Stimulated activated CD4-positive, alpha-beta T cell treated with anti-CD3 and anti-CD28 coated beads, TNF-alpha, amount 100 ng/mL, for 4 hours (primary cell): Measurements from ENCODE around the gene SASH1.
"Not testable (repeated sequence)": the region's sequence is repeated elsewhere in the genome, so short reads cannot be mapped to it uniquely, and the experiment has no call there.

Experiments
- DNase-seq, 3 experiments: peaks; one replicate each; pipeline ENCODE4 v3.0.0-alpha.2; 2020; ENCODE audit warnings: low read depth in 3 of 3

SASH1 gene

DNA sequence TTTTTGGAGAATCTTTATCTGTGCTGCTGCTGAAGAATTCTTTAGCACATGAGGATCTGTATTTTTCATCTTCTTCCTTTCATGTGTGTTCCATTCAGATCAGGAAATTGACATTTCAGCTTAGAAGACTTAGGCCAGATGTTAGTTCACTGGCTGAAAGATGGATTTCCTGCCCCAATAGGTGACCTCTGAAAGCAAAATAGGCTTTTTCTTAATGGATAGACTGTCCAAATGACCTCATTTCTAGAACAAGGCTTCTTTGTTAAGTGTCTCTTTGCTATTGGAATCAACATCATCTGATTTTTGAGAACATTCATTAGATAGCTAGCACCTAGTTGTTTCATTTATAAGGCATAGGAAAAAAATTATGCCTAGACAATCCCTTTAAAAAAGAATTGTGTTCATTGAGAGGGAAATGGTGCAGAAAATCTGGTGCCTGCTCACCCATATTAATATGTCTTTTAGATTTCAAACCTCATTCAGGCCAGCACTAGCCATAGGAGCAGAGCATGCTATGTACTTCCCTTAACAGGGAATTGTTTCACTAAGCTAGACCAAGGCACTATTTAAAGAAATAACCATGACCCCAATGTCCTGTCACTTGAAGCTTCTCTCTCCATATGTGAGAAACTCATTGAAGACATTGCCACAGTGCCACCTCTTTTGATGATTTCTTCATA is 13.6 kb upstream of the SASH1 start:
- no peak for DNase-seq

- DNase-seq: no peak
Observed at GRCh38 chr6:148329596-148330381, 12.8 kb upstream of the SASH1 start.

GRCh38 chr6:148332088-148332487 is 10.6 kb upstream of the SASH1 start:
- DNase-seq: no peak

GRCh38 chr6:148336901-148337300 is 5.7 kb upstream of the SASH1 start:
- DNase-seq: no peak

DNA sequence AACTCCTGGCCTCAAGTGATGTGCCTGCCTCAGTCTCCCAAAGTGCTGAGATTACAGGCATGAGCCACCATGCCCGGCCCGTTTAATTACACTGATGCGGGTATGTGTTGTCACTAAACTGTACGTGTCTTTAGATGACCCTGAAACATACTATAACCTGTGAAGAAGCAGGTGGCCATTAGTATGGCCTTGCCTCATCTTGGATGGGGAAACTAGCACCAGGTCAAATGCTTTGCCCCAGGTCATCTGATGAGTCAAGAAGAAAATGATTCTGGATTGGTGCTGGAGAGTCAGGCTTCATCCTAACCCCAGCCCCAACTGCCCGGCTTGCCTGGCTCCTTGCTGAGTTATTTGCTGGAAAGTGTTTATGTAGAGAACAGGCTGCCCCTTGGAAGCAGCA is 2.9 kb upstream of the SASH1 start:
- DNase-seq: no peak

DNA sequence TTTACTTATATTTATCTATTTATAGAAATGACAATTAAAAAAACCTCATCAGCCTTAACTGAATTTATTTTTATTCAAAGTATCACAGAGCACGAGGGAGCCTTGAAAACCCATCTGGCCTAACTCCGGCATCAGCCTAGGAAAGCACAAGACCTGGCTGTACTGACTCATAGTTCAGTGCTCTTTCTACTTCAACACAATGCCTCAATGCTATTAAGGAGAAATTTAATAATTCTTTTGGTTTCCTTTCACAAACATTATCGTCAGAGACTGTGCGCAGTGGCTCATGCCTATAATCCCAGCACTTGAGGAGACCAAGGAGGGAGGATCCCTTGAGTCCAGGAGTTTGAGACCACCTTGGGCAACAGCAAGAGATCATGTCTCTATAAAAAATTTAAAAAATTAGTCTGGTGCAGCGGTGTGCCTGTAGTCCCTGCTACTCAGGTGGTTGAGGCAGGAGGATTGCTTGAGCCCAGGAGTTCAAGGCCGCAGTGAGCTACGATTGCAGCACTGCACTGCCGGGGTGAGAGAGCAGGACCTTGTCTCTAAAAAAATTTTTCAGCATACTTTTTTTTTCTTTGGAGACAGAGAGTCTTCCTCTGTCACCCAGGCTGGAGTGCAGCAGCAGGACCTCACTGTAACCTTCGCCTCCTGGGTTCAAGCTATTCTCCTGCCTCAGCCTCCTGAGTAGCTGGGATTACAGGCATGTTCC is 1.9 kb upstream of the SASH1 start:
- DNase-seq: no peak

GRCh38 chr6:148342100-148342349 is 613 bp upstream of the SASH1 start:
- DNase-seq: no peak

DNA sequence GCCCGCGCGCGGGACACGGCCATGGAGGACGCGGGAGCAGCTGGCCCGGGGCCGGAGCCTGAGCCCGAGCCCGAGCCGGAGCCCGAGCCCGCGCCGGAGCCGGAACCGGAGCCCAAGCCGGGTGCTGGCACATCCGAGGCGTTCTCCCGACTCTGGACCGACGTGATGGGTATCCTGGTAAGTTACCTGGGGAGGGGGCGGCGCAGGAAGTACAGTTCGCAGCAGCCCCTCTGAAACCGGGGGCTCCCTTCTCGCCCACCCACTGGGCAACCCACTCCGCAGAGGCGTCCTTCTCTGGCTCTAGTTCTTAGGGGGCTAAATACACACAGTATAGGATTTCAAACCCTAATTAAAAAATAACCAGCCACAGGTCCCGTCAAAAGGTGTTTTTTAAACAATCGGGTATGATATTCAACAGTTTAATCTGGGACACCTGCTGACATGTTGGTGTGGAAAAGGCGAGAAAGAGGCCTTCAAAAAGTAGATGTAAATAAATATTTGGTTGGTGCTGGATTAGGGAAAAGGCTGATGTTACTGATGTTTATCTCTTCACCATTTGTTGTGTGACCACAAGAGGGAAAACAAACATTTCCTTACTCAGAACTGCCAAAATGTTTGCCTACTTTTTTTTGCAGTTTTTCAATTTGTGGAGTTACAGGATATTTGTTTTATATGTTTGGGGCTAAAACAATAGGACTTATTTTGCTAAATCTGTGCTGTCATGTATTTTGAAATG is 577 bp downstream of the SASH1 start:
- DNase-seq: no peak

DNA sequence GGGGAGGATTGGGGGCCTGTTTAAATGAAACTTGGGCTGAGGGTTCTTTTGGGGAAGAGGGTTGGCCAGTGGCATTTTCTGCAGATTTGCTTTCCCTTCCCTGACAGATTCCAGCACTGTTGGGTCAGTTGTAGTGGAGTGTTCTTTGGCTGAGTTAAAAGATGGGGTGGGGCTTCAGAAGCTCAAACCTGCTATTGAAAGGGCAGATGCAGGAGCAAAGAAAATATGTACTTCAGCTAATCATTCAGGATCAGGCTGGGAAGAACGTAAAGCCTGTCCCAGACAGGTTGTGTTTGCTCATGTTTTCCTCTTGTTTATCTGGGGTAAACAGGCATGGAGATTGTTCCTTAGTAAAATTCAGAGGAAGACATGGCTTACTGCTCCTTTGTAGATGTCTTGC is 2.5 kb downstream of the SASH1 start:
- DNase-seq: no peak

DNA sequence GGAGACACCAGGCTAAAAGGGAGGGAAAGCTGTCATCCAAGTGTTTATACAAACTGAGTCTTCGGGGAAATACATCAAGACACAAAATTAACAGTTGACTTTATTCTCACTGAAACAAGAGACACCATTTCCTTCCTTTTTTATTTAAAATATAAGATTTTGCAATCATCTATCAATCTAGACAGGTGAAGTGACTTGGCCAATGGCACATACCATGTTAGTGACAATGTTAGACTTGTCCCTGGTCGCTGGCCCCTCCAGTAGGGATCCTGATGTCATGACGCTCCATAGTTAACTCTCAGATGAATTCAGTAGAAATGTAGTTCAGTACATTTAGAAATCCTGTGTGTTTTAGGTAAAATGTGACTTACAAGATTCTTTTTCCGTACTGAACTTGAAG is 2.9 kb downstream of the SASH1 start:
- no peak for DNase-seq

GRCh38 chr6:148346681-148347440 is 4.2 kb downstream of the SASH1 start:
- DNase-seq: no peak

- no peak for DNase-seq
Observed at GRCh38 chr6:148347441-148348054, 4.9 kb downstream of the SASH1 start.

GRCh38 chr6:148348335-148348734 is 5.7 kb downstream of the SASH1 start:
- no peak for DNase-seq

DNA sequence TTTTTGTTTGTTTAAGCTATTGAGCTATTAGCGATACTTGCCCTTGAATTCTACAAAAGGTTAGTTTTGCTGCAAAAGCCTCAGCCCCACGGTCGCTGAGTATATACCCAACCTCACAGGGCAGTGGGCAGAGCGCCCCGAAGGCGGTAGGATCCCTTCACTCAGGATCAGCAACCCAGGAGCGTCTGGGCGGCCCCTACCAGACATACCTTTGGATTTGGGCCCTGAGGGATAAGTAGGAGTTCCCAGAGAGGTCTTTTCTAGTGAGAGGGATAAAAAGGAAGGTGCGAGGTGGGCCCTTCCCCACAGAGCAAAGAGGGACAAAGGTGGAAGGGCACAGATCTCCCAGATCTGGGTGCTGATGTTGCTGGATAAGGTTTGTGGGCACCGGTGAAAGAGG is 6.1 kb downstream of the SASH1 start:
- no peak for DNase-seq

DNA sequence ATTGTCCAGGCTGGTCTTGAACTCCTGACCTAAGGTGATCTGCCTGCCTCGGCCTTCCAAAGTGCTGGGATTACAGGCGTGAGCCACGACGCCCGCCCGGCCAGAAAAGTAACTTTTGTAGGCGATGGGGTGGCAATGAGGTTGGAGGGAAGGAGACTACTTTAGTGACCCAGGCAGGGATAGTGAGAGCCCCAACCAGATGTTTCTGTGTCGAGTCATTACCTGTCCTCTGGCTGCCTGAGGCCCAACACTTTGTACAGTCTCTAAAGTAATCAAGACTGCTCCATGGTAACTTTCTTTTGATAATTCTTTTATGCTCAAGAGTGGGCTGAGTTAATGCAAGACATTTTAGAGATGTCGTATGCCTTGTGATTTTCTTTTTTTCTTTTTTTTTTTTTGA is 6.8 kb downstream of the SASH1 start:
- no peak for DNase-seq

DNA sequence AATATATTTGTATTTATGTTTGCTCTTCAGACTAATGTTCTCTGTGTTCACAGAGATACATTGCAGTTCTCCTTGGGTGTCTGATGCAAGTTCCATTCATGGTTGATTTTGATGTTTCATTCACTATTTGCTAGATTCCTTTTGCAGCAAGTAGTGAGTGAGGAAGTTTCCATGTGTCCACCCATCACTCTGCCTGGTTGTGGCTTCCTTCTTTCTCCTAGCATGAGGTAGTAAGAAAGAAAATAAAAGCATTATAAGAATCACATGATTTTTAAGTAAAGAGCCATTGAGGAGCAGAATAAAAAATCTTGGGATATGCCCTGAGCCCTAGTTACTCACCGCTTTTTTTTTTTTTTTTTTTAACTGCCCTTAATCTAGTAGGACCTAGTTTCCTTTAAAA is 8.7 kb downstream of the SASH1 start:
- no peak for DNase-seq

DNA sequence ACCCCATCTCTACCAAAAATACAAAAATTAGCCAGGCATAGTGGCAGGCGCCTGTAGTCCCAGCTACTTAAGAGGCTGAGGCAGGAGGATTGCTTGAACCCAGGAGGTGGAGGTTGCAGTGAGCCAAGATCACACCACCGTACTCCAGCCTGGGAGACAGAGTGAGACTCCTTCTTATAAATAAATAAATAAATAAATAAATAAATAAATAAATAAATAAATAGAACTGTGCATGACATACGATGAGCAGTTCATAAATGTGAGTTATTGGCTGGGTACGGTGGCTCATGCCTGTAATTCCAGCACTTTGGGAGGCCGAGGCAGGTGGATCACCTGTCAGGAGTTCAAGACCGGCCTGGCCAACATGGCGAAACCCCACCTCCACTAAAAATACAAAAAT is 9.8 kb downstream of the SASH1 start:
- DNase-seq: not testable (repeated sequence)

GRCh38 chr6:148358196-148358785 is 15.7 kb downstream of the SASH1 start:
- DNase-seq: no peak

DNA sequence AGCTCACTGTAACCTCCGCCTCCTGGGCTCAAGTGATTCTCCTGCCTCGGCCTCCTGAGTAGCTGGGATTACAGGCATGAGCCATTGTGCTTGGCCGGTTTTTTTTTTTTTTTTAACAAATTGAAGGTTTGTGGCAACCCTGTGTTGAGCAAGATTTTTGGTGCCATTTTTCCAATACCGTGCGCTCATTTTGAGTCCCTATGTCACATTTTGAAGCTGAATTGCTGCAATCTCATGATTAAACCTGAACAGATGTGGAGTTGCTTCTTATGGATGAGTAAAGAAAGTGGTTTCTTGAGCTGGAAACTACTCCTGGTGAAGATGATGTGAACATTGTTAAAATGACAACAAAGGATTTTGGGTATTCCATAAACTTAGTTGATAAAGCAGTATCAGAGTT is 16.6 kb downstream of the SASH1 start:
- no peak for DNase-seq

DNA sequence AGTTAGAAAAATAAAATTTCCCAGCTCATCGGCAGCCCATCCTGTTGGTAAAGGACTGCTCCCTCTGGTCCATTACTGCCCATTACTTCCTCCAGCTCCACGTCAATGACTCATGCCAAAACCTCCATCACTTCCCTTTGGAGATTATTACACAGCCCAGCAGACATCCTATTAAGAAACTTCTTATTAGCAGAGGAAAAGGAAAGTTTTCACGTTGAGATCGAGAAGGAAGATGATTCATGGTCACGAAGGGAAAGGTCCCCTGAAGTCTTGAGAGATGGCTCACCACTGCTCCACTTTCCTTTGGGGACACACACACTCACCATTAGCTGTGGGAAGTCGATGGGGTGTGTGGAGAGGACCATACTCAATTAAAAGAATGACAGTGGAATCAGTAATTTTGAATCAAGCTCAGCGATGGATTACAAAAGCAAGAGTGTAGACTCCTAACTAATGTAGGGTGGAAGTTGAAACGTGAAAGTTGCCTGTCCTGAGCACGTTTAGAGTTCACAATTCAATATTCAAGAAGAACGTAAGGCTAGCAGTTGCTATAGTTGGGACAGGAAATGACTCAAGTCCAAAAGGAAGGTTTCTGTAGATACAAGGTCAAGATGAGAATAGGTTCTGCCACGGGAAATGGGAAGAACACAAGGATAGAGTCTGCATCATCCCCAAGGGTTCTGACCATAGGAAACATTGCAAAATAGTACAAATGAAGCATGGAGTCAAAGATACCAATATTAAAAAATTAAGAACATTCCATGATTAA is 21.6 kb downstream of the SASH1 start:
- DNase-seq: no peak
